GM18907 (cell line): ENCODE data around the gene EXOSC6.
"Not testable (repeated sequence)": the region's sequence is repeated elsewhere in the genome, so short reads cannot be mapped to it uniquely, and the experiment has no call there.

ENCODE experiments used
- ATAC-seq: cut with Tn5 transposase; IDR thresholded peaks from one replicate; pipeline ENCODE4 v1.9.1; 2021; ENCODE audit warnings: mild to moderate bottlenecking, moderate library complexity; ENCODE audit not compliant: unreplicated experiment

The EXOSC6 gene

GRCh38 chr16:70203508-70203907 lies 48.2 kb downstream of the EXOSC6 start:
- ATAC-seq: not testable (repeated sequence)

GRCh38 chr16:70200063-70200462 lies 51.7 kb downstream of the EXOSC6 start:
- ATAC-seq: not testable (repeated sequence)

- not testable (repeated sequence) for ATAC-seq
These were observed 52.6 kb downstream of the EXOSC6 start for GRCh38 chr16:70199170-70199569.

- ATAC-seq: not testable (repeated sequence)
These were observed 53.1 kb downstream of the EXOSC6 start for GRCh38 chr16:70198666-70199065.

GRCh38 chr16:70198230-70198629 lies 53.5 kb downstream of the EXOSC6 start:
- not testable (repeated sequence) for ATAC-seq

- not testable (repeated sequence) for ATAC-seq
These were observed 54.1 kb downstream of the EXOSC6 start for GRCh38 chr16:70197611-70198010.
